ENCODE results near the gene FAM83G. TPM values are rescaled to one million over a fixed set of nuclear protein-coding genes. Genes with fewer than 3 reads are reported as not detected.
A peak's percentile ranks its signal among the peaks of the same experiment; 100 is the strongest.

The FAM83G gene
- total RNA-seq, 2 donors from 2014 or later, result 24.4 to 24.8 TPM

DNA sequence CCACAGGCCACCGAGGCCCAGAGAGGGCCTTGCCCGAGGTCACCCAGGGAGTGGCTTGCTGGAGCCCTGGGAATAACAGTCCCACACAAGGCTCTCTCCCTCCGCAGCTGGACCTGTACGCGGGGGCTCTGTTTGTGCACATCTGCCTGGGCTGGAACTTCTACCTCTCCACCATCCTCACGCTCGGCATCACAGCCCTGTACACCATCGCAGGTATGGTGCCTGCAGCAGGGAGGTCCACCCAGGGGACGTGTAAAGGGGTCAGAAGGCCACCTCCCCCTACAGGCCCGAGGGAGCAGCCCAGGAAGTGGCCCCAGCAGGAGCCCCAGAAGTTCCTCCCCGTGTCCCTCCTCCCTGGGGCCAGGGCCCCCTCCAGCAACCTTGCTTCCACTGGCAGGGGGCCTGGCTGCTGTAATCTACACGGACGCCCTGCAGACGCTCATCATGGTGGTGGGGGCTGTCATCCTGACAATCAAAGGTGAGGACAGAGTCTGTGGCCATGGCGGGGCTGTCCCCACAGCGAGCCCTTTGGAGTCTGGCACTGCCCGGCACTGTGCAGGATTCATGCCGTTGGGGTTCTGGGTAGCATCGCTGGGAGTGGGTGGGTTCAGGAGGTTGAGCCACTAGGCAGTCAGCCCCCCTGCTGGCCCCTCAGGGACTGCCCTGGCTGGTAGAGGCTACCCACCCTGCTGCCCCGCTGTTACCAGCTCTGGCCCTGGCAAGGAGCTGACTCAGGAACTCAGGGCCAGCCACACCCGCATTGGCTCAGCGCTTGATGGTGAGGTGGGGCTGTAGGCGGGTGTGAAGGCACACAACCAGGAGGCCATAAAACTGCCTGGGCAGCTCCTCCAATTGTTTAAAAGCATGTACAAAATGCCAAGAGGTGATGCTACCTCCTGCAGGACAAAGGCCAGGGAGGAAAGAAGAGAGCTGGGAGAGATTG, 35.3 kb downstream of the FAM83G start:
- Histone ChIP-seq H3K27me3 (no peaks in the 10 kb centered on the region), H3K4me3 (no peak overlapping the region), H3K27ac (peak overlapping the region; percentile 72), H3K9ac (ENCODE audit: low read depth in 2 of 2, low read length in 2 of 2) (peak overlapping the region; percentile 73 to 86), H3K4me1 (peaks cover 15% of the 10 kb centered on the region), H3K9me3 (no peaks in the 10 kb centered on the region), H3K36me3 (no peaks in the 10 kb centered on the region)
- peak; percentile 93 for DNase-seq
- intact Hi-C loops (cut with DNase I), result loop anchor here (10.0 kb wide), 1 partner anchor 56 kb away; no protein-coding TSS in a partner anchor
- TF ChIP-seq, protein P1, sequence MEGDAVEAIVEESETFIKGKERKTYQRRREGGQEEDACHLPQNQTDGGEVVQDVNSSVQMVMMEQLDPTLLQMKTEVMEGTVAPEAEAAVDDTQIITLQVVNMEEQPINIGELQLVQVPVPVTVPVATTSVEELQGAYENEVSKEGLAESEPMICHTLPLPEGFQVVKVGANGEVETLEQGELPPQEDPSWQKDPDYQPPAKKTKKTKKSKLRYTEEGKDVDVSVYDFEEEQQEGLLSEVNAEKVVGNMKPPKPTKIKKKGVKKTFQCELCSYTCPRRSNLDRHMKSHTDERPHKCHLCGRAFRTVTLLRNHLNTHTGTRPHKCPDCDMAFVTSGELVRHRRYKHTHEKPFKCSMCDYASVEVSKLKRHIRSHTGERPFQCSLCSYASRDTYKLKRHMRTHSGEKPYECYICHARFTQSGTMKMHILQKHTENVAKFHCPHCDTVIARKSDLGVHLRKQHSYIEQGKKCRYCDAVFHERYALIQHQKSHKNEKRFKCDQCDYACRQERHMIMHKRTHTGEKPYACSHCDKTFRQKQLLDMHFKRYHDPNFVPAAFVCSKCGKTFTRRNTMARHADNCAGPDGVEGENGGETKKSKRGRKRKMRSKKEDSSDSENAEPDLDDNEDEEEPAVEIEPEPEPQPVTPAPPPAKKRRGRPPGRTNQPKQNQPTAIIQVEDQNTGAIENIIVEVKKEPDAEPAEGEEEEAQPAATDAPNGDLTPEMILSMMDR (IDR thresholded peaks at IDR 0.05), result no peak

DNA sequence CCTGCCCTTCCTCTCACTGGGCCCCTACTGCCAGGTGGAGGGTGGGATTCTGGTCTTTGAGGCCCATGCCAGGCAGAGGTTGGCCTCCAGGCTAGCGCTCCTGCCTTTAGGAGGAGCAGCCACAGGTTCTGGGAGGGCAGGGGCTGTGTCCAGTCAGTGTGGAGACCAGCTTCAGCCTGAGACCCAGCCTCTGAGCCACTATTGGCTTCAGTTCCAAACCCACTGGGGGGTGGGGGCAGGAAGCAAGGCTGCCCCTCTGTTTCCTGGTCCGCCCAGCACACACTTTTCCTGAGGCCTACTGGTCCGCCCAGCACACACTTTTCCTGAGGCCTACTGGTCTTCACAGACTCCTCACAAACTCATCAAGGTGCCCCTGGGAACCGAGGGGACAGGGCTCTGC, 36.2 kb downstream of the FAM83G start:
- no peak overlapping the region for H3K27ac ChIP-seq

DNA sequence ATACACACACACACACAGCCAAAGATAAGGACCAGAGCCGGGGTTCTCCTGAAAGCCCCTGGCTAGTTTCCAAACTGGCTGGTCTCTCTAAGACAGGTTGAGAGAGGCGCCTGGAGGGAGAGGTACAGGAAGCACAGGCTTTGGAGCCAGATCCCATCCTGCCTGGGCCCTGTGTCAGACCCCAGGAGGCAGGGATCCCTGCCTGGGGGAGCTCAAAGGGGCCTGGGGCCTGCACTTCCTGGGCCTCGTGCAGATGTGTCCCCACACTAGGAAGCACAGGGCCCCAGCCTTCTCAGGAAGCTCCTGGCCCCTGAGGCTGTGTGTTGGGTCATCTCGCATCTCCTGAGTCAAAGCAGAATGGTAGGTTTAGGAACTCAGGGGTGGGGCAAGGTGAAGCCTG, 36.6 kb downstream of the FAM83G start:
- Histone ChIP-seq H3K9me3 (no peaks in the 10 kb centered on the region), H3K4me1 (peaks cover 15% of the 10 kb centered on the region), H3K4me3 (no peak overlapping the region), H3K27me3 (no peaks in the 10 kb centered on the region), H3K36me3 (no peaks in the 10 kb centered on the region), H3K9ac (ENCODE audit: low read depth in 2 of 2, low read length in 2 of 2) (peak overlapping the region in 1 of 2 donors; percentile 86), H3K27ac (no peak overlapping the region)
- TF ChIP-seq, protein P1 (IDR thresholded peaks at IDR 0.05), result no peak
- peak; percentile 62 for DNase-seq
- intact Hi-C loops (cut with DNase I), result loop anchor here (10.0 kb wide), 1 partner anchor 57 kb away; no protein-coding TSS in a partner anchor

More for the DNA sequence above, 36.2 kb downstream of the FAM83G start:
- Histone ChIP-seq H3K27me3 (no peaks in the 10 kb centered on the region), H3K9me3 (no peaks in the 10 kb centered on the region), H3K4me1 (peaks cover 15% of the 10 kb centered on the region), H3K36me3 (no peaks in the 10 kb centered on the region), H3K4me3 (no peak overlapping the region), H3K9ac (ENCODE audit: low read depth in 2 of 2, low read length in 2 of 2) (peak overlapping the region in 1 of 2 donors; percentile 86)
- intact Hi-C loops (cut with DNase I), result loop anchor here (10.0 kb wide), 1 partner anchor 56 kb away; no protein-coding TSS in a partner anchor
- peak; percentile 24 for DNase-seq
- TF ChIP-seq, protein P1 (IDR thresholded peaks at IDR 0.05), result no peak

DNA sequence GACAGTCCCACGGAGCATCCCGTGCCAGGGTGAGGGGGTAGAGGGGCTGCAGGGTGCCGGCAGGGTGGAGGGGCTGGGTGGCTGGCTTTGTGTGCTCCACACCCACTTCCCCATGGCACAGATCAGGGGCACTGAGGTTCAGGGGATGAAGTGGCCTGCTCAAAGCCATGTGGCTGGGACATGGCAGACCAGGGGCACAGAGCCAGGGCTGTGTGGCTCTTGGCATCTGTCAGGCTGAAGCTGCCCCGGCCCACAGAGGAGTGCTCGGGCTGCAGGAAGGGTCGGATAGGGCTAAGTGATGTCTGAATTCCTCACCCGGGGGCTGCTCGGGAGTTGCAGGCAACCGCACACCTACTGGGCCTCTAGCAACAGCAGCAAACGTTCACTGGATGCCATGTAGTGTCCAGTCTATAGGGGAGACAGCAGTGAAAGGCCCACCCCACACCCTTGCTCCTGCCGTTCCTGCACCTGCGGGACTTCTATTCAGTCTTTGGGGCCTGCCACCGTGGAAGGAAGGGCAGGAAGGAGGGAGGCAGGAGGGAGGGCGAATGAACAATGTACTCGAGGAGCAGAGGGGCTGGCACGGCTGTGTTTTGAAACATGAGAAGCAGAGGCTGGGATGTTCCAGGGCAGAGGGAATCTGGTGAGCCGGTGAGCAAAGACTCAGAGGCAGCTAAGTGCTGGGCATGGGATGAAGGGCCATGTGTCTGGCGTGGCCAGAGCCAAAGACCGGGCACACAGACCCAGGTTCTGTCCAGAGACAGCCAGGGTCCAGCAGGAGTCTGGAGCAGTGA, 37.5 kb downstream of the FAM83G start:
- intact Hi-C loops (cut with DNase I), result loop anchor here (10.0 kb wide), 1 partner anchor 58 kb away; no protein-coding TSS in a partner anchor
- Histone ChIP-seq H3K4me1 (peaks cover 15% of the 10 kb centered on the region), H3K27me3 (no peaks in the 10 kb centered on the region), H3K9me3 (no peaks in the 10 kb centered on the region), H3K4me3 (no peak overlapping the region), H3K9ac (ENCODE audit: low read depth in 2 of 2, low read length in 2 of 2) (peak overlapping the region in 1 of 2 donors; percentile 86), H3K27ac (no peak overlapping the region), H3K36me3 (no peaks in the 10 kb centered on the region)
- DNase-seq, result peak; percentile 18
- TF ChIP-seq, protein P1 (IDR thresholded peaks at IDR 0.05), result no peak
